Activated naive CD4-positive, alpha-beta T cell treated with anti-CD3 and anti-CD28 coated beads, Interleukin-2, amount 50 U/mL, for 72 hours (primary cell): ENCODE measurements around the gene AZU1. TPM values are rescaled to one million over a fixed set of nuclear protein-coding genes. Genes with fewer than 3 reads are reported as not detected.

Source experiments
- ATAC-seq, 2 donors: fragments of 150-1000 bp; cut with Tn5 transposase; 2 replicates each; pipeline ENCODE4 v1.10.0; 2021; ENCODE audit warnings: mild to moderate bottlenecking in 2 of 2, moderate library complexity in 2 of 2
- DNase-seq, 2 donors: peaks; one replicate each; pipeline ENCODE4 v3.0.0; 2021 to 2022; ENCODE audit warnings: low spot score in 2 of 2
- H3K27ac Mint-ChIP-seq, 2 donors: one replicate each; pipeline ENCODE4 v1.8.0; 2022; ENCODE audit warnings: mild to moderate bottlenecking in 2 of 2, mixed read lengths in 2 of 2
- H3K36me3 Mint-ChIP-seq, 2 donors: one replicate each; pipeline ENCODE4 v1.8.0; 2022; ENCODE audit warnings: mixed read lengths in 2 of 2
- H3K9me3 Mint-ChIP-seq, 2 donors: one replicate each; pipeline ENCODE4 v1.8.0; 2022; ENCODE audit warnings: mixed read lengths in 2 of 2
- total RNA-seq, 2 donors: library from RNA; stranded (reverse); gene quantifications; one replicate each; pipeline ENCODE4 v1.2.3, GENCODE V29; 2022

The AZU1 gene
- total RNA-seq, 2 donors from 2014 or later = not detected

GRCh38 chr19:854549-854948, 26.9 kb downstream of the AZU1 start:
- no peak for ATAC-seq

GRCh38 chr19:855142-855541, 27.5 kb downstream of the AZU1 start:
- no peak overlapping the region for H3K27ac Mint-ChIP-seq
- ATAC-seq = no peak

More at GRCh38 chr19:854549-854948, 26.9 kb downstream of the AZU1 start:
- Mint-ChIP-seq H3K36me3 (no peaks in the 10 kb centered on the region), H3K9me3 (no peaks in the 10 kb centered on the region), H3K27ac (no peak overlapping the region)
- no peak for DNase-seq

GRCh38 chr19:855566-856120, 28.0 kb downstream of the AZU1 start:
- H3K27ac Mint-ChIP-seq = no peak overlapping the region
- no peak for ATAC-seq
- no peak for DNase-seq
- no peaks in the 10 kb centered on the region for H3K36me3 Mint-ChIP-seq
- H3K9me3 Mint-ChIP-seq = no peaks in the 10 kb centered on the region

More at GRCh38 chr19:855142-855541, 27.5 kb downstream of the AZU1 start:
- H3K36me3 Mint-ChIP-seq = no peaks in the 10 kb centered on the region
- DNase-seq = no peak
- no peaks in the 10 kb centered on the region for H3K9me3 Mint-ChIP-seq

GRCh38 chr19:858284-858683, 30.6 kb downstream of the AZU1 start:
- Mint-ChIP-seq H3K27ac (no peak overlapping the region), H3K9me3 (no peaks in the 10 kb centered on the region), H3K36me3 (no peaks in the 10 kb centered on the region)
- no peak for DNase-seq
- ATAC-seq = no peak

- ATAC-seq (no peak), DNase-seq (no peak)
- H3K27ac Mint-ChIP-seq = no peak within 1 kb of the TSS
- no peaks in the 10 kb centered on the region for H3K9me3 Mint-ChIP-seq
- H3K36me3 Mint-ChIP-seq = no peaks in the 10 kb centered on the region
Observed at GRCh38 chr19:858868-859843, 31.5 kb downstream of the AZU1 start, which contains the start of gene CFD. TSS of gene CFD (plus strand) at chr19:859664. CDS start at chr19:859690, 26 bp downstream.

GRCh38 chr19:861141-861755, 33.6 kb downstream of the AZU1 start:
- no peak for ATAC-seq
- no peak overlapping the region for H3K27ac Mint-ChIP-seq
- H3K36me3 Mint-ChIP-seq = no peaks in the 10 kb centered on the region
- DNase-seq = no peak
- no peaks in the 10 kb centered on the region for H3K9me3 Mint-ChIP-seq

- Mint-ChIP-seq H3K9me3 (no peaks in the 10 kb centered on the region), H3K27ac (no peak overlapping the region), H3K36me3 (no peaks in the 10 kb centered on the region)
- peak in 1 of 2 donors; percentile 67 for ATAC-seq
- DNase-seq = peak in 1 of 2 donors; percentile 63
Observed at GRCh38 chr19:861756-862580, 34.3 kb downstream of the AZU1 start.

- H3K9me3 Mint-ChIP-seq = no peaks in the 10 kb centered on the region
- no peak overlapping the region for H3K27ac Mint-ChIP-seq
- peak; percentile 45 to 58 for ATAC-seq
- peak in 1 of 2 donors; percentile 79 for DNase-seq
- H3K36me3 Mint-ChIP-seq = no peaks in the 10 kb centered on the region
Observed at GRCh38 chr19:862581-863314, 35.1 kb downstream of the AZU1 start.

- Mint-ChIP-seq H3K9me3 (no peaks in the 10 kb centered on the region), H3K27ac (peak overlapping the region; percentile 68 to 75), H3K36me3 (no peaks in the 10 kb centered on the region)
- ATAC-seq (peak in 1 of 2 donors; percentile 2), DNase-seq (no peak)
Observed at GRCh38 chr19:863315-863620, 35.6 kb downstream of the AZU1 start.

- no peak for ATAC-seq
- Mint-ChIP-seq H3K36me3 (no peaks in the 10 kb centered on the region), H3K27ac (no peak overlapping the region)
Observed at GRCh38 chr19:866769-867300, 39.2 kb downstream of the AZU1 start.

GRCh38 chr19:867301-867793, 39.7 kb downstream of the AZU1 start:
- ATAC-seq = no peak

More at GRCh38 chr19:866769-867300, 39.2 kb downstream of the AZU1 start:
- H3K9me3 Mint-ChIP-seq = no peaks in the 10 kb centered on the region
- DNase-seq = no peak

GRCh38 chr19:867855-868457, 40.3 kb downstream of the AZU1 start:
- no peak for ATAC-seq
- H3K36me3 Mint-ChIP-seq = no peaks in the 10 kb centered on the region

More at GRCh38 chr19:867301-867793, 39.7 kb downstream of the AZU1 start:
- H3K9me3 Mint-ChIP-seq = no peaks in the 10 kb centered on the region
- DNase-seq = no peak
- H3K36me3 Mint-ChIP-seq = no peaks in the 10 kb centered on the region
- no peak overlapping the region for H3K27ac Mint-ChIP-seq

GRCh38 chr19:868458-869244, 41.0 kb downstream of the AZU1 start:
- no peak overlapping the region for H3K27ac Mint-ChIP-seq
- DNase-seq (no peak), ATAC-seq (no peak)
- H3K9me3 Mint-ChIP-seq = no peaks in the 10 kb centered on the region
- H3K36me3 Mint-ChIP-seq = no peaks in the 10 kb centered on the region

More at GRCh38 chr19:867855-868457, 40.3 kb downstream of the AZU1 start:
- no peaks in the 10 kb centered on the region for H3K9me3 Mint-ChIP-seq
- DNase-seq = no peak
- no peak overlapping the region for H3K27ac Mint-ChIP-seq
